ENCODE results near the gene ZNF497. TPM values are rescaled to one million over a fixed set of nuclear protein-coding genes. Genes with fewer than 3 reads are reported as not detected.
A peak's percentile ranks its signal among the peaks of the same experiment; 100 is the strongest.
"Not testable (repeated sequence)": the region's sequence is repeated elsewhere in the genome, so short reads cannot be mapped to it uniquely, and the experiment has no call there.

ZNF497 gene
- total RNA-seq, 1 donor = 0.86 TPM

- no peak for DNase-seq (ENCODE audit: low read depth)
- no peak for TF ChIP-seq CTCF (IDR thresholded peaks at IDR 0.05; ENCODE audit: insufficient read depth, low read depth, low read length)
- no peak overlapping the region for H3K4me3 ChIP-seq (ENCODE audit: low read depth, low read length)
Observed at GRCh38 chr19:58350001-58350861, 12.3 kb downstream of the ZNF497 start.

DNA sequence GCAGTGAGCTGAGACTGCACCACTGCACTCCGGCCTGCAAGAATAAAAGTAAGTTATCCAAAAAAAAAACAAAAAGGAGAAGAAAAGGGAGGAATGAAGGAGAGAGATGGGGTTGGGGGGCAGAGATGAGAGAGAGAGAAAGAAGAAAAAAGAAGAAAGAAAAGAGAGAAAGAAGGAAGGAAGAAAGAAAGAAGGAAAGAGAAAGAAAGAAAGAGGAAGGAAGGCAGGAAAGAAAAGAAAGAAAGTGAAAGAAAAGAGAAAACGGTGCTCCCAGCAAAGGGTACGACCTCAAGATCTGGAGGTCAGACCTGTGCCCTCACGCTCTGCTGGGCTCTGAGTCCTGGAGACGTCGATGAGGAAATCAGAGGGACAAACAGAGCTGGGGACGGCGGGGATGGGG, 13.0 kb downstream of the ZNF497 start:
- no peak for DNase-seq (ENCODE audit: low read depth)
- no peak overlapping the region for H3K4me3 ChIP-seq (ENCODE audit: low read depth, low read length)
- TF ChIP-seq CTCF (IDR thresholded peaks at IDR 0.05; ENCODE audit: insufficient read depth, low read depth, low read length) = no peak

- DNase-seq (ENCODE audit: low read depth) = not testable (repeated sequence)
- H3K4me3 ChIP-seq (ENCODE audit: low read depth, low read length) = peak overlapping the region; percentile 91
Observed at GRCh38 chr19:58348080-58348479, 14.5 kb downstream of the ZNF497 start.

GRCh38 chr19:58346961-58347929, 15.3 kb downstream of the ZNF497 start:
- peak overlapping the region; percentile 91 for H3K4me3 ChIP-seq (ENCODE audit: low read depth, low read length)
- DNase-seq (ENCODE audit: low read depth) = peak; percentile 78
- no peak for TF ChIP-seq CTCF (IDR thresholded peaks at IDR 0.05; ENCODE audit: insufficient read depth, low read depth, low read length)

DNA sequence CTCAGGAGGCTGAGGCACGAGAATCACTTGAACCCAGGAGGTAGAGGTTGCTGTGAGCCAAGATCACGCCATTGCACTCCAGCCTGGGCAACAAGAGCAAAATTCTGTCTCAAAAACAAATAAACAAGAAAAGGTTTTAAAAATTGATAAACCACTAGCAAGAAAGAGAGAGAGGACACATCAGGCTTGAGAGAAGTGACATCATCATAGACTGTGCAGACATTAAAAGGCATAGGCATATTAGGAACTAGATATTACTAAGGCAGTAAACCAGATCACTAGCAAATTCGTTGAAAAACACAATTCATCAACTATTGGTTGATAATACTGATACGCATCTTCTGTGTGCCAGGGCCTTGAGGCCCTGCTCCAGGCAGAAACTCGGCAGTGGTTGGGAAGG, 17.0 kb downstream of the ZNF497 start:
- no peak for TF ChIP-seq CTCF (IDR thresholded peaks at IDR 0.05; ENCODE audit: insufficient read depth, low read depth, low read length)
- H3K4me3 ChIP-seq (ENCODE audit: low read depth, low read length) = no peak overlapping the region
- DNase-seq (ENCODE audit: low read depth) = no peak

- TF ChIP-seq CTCF (IDR thresholded peaks at IDR 0.05; ENCODE audit: insufficient read depth, low read depth, low read length) = no peak
- no peak for DNase-seq (ENCODE audit: low read depth)
- no peak overlapping the region for H3K4me3 ChIP-seq (ENCODE audit: low read depth, low read length)
Observed at GRCh38 chr19:58338825-58339558, 23.6 kb downstream of the ZNF497 start.

Measured in fibroblast of villous mesenchyme (primary cell).